Nephron progenitor cell (in vitro differentiated cells): Measurements from ENCODE around the gene DGKD.

Experiments used
- DNase-seq: peaks from one replicate; pipeline ENCODE4 v3.0.0; 2021
- H3K27ac Mint-ChIP-seq: 2 replicates; pipeline ENCODE4 v1.8.0; 2021; ENCODE audit warnings: mild to moderate bottlenecking, moderate library complexity, mixed read lengths
- H3K27me3 Mint-ChIP-seq: 2 replicates; pipeline ENCODE4 v1.8.0; 2021; ENCODE audit warnings: mild to moderate bottlenecking, low read depth, mixed read lengths; ENCODE audit not compliant: poor library complexity
- H3K36me3 Mint-ChIP-seq: 2 replicates; pipeline ENCODE4 v1.8.0; 2021; ENCODE audit warnings: low read depth, mixed read lengths
- H3K4me1 Mint-ChIP-seq: 2 replicates; pipeline ENCODE4 v1.8.0; 2021; ENCODE audit warnings: mixed read lengths
- H3K4me3 Mint-ChIP-seq: 2 replicates; pipeline ENCODE4 v1.8.0; 2021; ENCODE audit warnings: mild to moderate bottlenecking, moderate library complexity, mixed read lengths
- H3K9me3 Mint-ChIP-seq: 2 replicates; pipeline ENCODE4 v1.8.0; 2021; ENCODE audit warnings: mild to moderate bottlenecking, moderate library complexity, mixed read lengths
- TF ChIP-seq, protein P1 (sequence below): fragments of 200-600 bp; sonication (generic); IDR thresholded peaks from 2 replicates; pipeline ENCODE4 v1.5.0; 2021; ENCODE audit warnings: antibody characterized with exemption

The DGKD gene

DNA sequence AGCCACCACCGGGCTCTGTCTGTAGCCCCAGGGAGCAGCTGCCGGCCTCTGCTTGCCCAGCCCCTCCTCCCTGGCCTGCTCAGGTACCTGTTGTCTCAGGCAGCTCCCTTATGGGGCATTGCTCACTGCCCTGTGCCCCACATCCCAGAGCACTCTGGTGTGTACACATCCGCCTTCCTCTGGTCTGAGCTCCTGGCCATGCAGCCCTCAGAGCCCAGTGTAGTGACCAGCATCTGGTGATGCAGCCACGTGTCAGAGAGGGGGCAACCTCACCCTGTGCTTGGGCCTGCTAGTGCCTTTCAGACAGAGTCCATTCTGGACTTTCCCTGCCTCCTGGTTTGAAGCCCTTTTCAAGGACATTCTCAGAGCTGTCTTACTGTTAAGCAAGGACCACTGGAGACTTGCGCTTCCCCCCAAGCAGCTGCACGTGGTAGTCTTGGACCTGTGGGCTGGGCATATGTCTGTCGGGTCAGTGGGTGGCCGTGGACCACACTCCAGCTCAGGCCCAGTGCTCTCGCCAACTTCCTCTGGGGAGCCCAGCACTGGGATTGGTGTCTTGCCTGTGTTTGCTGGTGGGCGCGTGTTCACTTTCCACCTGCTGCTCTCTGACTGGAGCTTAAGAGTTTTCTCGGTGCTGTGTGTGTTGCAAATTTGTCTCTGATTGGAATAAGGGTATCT lies 30.7 kb downstream of the DGKD start:
- TF ChIP-seq, protein P1, sequence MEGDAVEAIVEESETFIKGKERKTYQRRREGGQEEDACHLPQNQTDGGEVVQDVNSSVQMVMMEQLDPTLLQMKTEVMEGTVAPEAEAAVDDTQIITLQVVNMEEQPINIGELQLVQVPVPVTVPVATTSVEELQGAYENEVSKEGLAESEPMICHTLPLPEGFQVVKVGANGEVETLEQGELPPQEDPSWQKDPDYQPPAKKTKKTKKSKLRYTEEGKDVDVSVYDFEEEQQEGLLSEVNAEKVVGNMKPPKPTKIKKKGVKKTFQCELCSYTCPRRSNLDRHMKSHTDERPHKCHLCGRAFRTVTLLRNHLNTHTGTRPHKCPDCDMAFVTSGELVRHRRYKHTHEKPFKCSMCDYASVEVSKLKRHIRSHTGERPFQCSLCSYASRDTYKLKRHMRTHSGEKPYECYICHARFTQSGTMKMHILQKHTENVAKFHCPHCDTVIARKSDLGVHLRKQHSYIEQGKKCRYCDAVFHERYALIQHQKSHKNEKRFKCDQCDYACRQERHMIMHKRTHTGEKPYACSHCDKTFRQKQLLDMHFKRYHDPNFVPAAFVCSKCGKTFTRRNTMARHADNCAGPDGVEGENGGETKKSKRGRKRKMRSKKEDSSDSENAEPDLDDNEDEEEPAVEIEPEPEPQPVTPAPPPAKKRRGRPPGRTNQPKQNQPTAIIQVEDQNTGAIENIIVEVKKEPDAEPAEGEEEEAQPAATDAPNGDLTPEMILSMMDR = no peak
- H3K9me3 Mint-ChIP-seq = no peaks in the 10 kb centered on the region
- peaks cover 51% of the 10 kb centered on the region for H3K4me1 Mint-ChIP-seq
- peaks cover 2% of the 10 kb centered on the region for H3K27me3 Mint-ChIP-seq
- H3K27ac Mint-ChIP-seq = peak overlapping the region; percentile 77
- peaks cover 15% of the 10 kb centered on the region for H3K36me3 Mint-ChIP-seq
- no peak for DNase-seq
- H3K4me3 Mint-ChIP-seq = no peak overlapping the region

DNA sequence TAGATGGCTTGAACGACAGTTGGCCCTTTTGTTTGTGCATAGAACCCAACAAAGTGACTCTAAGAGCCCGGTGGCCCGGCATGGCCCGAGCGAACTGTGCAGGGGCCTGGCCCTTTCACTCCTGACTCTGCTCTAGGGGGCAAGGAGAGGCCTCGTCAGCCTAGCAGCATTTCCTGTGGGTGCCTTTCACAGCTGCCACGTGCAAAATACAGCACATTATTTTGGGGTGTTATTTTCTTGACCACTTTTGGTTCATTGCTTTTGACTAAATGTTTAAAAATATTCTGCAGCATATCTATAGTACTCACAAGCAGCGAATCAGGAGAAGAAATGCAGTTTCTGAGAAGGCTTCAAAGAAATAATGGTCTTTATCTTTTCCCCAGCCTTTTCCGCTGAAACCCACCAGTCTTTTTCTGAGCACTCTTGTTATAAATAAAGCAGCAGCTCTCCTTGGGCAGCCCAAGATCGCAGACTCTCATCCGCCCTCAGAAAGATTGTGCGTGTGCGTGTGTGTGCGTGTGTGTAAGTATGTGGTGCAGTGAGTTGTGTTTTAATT lies 31.3 kb downstream of the DGKD start:
- TF ChIP-seq, protein P1 = no peak
- Mint-ChIP-seq H3K4me1 (peaks cover 47% of the 10 kb centered on the region), H3K4me3 (no peak overlapping the region), H3K36me3 (peaks cover 19% of the 10 kb centered on the region), H3K27me3 (peaks cover 2% of the 10 kb centered on the region), H3K27ac (peak overlapping the region; percentile 52), H3K9me3 (no peaks in the 10 kb centered on the region)
- no peak for DNase-seq

DNA sequence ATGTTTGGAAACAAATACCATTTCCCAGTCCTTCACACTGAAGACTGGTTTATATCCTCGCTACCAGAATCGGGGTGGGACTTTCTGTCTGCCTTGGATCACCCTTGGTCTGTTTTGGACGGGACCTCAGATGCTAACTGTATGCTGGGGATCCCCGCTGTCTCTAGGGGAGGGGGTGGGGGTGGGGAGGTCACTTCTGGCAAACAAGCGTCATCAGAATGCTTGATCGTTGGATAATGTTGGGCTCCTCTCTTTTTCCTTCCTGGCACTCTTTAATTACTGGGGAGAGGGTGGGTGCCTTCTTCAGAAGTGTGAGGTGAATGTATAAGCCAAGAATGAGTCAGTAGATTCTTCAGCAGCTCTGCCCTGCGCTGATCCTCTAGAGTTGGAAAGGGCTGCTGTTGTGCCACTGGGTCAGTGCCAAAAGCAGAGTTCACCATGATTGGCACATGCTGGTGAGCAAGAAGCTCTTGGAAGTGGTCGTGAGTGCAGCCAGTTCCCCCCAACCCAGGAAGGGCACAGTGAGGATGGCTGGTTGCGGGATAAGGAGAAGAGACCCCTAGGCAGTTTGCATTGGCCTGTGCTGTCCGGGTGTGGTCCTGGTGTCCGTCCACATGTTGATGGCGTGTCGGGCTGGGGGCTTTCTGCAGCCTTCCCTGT lies 32.2 kb downstream of the DGKD start:
- TF ChIP-seq, protein P1 = no peak
- Mint-ChIP-seq H3K4me1 (peaks cover 47% of the 10 kb centered on the region), H3K27ac (peak overlapping the region; percentile 81), H3K9me3 (no peaks in the 10 kb centered on the region), H3K27me3 (peaks cover 2% of the 10 kb centered on the region), H3K4me3 (no peak overlapping the region), H3K36me3 (peaks cover 28% of the 10 kb centered on the region)
- no peak for DNase-seq

DNA sequence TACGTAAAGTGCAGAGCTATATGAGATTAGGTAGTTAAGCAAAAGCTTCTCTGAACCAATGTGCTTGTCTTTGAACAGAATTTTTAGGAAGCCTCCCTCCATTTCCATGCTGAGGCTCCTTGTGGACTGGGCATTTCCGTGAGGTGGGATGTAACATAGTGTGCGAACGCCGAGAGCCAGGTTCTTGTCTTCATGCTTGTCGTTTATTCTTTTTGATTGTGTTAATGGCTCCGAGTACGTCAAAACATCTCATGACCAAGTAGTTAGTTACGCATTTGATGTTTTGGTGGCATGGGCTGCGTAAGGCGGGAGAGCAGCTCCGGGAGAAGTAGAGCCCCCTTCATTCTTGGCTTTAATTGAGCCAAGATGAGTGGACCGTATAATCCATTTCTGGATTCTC lies 32.9 kb downstream of the DGKD start:
- H3K27me3 Mint-ChIP-seq = peaks cover 2% of the 10 kb centered on the region
- no peak overlapping the region for H3K4me3 Mint-ChIP-seq
- TF ChIP-seq, protein P1 = no peak
- H3K27ac Mint-ChIP-seq = peak overlapping the region; percentile 5
- H3K9me3 Mint-ChIP-seq = no peaks in the 10 kb centered on the region
- peaks cover 47% of the 10 kb centered on the region for H3K4me1 Mint-ChIP-seq
- DNase-seq = no peak
- peaks cover 33% of the 10 kb centered on the region for H3K36me3 Mint-ChIP-seq

DNA sequence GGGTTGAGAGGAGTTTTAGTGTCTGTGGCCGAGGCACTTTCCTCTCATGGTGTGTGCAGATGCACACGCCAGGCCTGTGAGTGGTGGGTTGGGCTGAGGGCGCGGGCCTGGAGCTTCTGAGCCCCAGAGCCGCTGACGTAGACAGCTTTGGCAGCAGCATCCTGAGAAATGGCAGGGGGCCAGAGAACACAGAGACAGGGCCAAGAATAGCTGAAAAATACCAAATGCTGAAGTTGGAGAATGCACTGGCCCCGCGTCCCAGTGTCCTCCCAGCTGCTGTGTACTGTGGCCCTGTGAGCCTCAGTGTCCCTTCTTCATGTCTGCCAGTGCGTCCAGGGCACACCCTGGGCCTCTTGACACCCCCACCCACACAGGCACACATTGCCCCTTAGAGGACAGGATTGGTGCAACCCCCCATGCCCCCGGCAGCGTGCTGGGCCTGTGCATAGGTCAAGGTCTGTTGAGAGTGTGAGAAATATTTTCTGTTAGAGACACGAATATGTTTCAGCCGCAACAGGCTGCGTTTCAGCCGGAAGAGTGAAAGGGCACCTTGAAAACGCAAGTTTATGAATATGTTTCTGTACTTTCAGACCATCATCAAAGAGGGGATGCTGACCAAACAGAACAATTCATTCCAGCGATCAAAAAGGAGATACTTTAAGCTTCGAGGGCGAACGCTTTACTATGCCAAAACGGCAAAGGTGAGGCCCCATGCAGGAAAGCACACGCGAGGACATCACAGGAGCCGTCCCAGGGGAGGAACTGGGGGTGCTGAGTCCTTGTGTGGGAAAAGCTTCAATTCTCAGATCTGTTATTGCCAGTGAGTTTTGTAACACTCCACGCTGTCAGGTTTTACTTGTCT lies 33.6 kb downstream of the DGKD start:
- no peaks in the 10 kb centered on the region for H3K9me3 Mint-ChIP-seq
- H3K27ac Mint-ChIP-seq = no peak overlapping the region
- DNase-seq = no peak
- H3K36me3 Mint-ChIP-seq = peaks cover 40% of the 10 kb centered on the region
- H3K4me3 Mint-ChIP-seq = no peak overlapping the region
- peaks cover 41% of the 10 kb centered on the region for H3K4me1 Mint-ChIP-seq
- TF ChIP-seq, protein P1 = no peak
- no peaks in the 10 kb centered on the region for H3K27me3 Mint-ChIP-seq
